MM.1S (cell line): Measurements from ENCODE around the gene KRTAP10-2.

Experiments
- CTCF ChIP-seq: fragments of 300-600 bp; sonication (generic); IDR thresholded peaks from 2 replicates; pipeline ENCODE4 v1.5.1; 2016; ENCODE audit warnings: antibody characterized with exemption, low read length, mixed read lengths
- EZH2 ChIP-seq: fragments of 300-600 bp; sonication (generic); optimal IDR thresholded peaks from 2 replicates; pipeline ENCODE3; 2017; ENCODE audit warnings: low read depth, mild to moderate bottlenecking, antibody characterized with exemption, low read length, mixed read lengths

DNA sequence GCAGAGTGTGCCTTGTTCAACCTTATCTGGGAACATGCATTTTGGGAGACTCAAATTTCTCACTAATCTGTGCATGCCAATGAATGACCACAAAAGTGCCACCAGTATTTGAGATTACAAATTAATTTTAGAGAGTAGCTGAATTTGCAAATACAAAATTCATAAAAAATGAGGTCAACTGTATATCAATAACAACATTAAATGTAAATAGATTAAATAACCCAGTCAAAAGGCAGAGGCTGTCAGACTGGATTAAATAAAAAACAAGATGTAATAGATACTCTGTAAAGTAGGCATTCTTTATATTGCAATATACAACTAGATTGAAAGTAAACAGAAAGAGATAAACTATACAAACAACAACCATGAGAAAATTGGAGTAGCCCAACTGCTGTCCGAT, 12.8 kb upstream of the KRTAP10-2 start:
- TF ChIP-seq CTCF (no peak), EZH2 (no peak)
